HG03442 (cell line): Measurements from ENCODE around the gene SLC4A3.

Experiments
- ATAC-seq: cut with Tn5 transposase; IDR thresholded peaks from one replicate; pipeline ENCODE4 v1.9.1; 2021; ENCODE audit warnings: mild to moderate bottlenecking, moderate library complexity; ENCODE audit not compliant: unreplicated experiment

Gene SLC4A3, protein sequence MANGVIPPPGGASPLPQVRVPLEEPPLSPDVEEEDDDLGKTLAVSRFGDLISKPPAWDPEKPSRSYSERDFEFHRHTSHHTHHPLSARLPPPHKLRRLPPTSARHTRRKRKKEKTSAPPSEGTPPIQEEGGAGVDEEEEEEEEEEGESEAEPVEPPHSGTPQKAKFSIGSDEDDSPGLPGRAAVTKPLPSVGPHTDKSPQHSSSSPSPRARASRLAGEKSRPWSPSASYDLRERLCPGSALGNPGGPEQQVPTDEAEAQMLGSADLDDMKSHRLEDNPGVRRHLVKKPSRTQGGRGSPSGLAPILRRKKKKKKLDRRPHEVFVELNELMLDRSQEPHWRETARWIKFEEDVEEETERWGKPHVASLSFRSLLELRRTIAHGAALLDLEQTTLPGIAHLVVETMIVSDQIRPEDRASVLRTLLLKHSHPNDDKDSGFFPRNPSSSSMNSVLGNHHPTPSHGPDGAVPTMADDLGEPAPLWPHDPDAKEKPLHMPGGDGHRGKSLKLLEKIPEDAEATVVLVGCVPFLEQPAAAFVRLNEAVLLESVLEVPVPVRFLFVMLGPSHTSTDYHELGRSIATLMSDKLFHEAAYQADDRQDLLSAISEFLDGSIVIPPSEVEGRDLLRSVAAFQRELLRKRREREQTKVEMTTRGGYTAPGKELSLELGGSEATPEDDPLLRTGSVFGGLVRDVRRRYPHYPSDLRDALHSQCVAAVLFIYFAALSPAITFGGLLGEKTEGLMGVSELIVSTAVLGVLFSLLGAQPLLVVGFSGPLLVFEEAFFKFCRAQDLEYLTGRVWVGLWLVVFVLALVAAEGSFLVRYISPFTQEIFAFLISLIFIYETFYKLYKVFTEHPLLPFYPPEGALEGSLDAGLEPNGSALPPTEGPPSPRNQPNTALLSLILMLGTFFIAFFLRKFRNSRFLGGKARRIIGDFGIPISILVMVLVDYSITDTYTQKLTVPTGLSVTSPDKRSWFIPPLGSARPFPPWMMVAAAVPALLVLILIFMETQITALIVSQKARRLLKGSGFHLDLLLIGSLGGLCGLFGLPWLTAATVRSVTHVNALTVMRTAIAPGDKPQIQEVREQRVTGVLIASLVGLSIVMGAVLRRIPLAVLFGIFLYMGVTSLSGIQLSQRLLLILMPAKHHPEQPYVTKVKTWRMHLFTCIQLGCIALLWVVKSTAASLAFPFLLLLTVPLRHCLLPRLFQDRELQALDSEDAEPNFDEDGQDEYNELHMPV

DNA sequence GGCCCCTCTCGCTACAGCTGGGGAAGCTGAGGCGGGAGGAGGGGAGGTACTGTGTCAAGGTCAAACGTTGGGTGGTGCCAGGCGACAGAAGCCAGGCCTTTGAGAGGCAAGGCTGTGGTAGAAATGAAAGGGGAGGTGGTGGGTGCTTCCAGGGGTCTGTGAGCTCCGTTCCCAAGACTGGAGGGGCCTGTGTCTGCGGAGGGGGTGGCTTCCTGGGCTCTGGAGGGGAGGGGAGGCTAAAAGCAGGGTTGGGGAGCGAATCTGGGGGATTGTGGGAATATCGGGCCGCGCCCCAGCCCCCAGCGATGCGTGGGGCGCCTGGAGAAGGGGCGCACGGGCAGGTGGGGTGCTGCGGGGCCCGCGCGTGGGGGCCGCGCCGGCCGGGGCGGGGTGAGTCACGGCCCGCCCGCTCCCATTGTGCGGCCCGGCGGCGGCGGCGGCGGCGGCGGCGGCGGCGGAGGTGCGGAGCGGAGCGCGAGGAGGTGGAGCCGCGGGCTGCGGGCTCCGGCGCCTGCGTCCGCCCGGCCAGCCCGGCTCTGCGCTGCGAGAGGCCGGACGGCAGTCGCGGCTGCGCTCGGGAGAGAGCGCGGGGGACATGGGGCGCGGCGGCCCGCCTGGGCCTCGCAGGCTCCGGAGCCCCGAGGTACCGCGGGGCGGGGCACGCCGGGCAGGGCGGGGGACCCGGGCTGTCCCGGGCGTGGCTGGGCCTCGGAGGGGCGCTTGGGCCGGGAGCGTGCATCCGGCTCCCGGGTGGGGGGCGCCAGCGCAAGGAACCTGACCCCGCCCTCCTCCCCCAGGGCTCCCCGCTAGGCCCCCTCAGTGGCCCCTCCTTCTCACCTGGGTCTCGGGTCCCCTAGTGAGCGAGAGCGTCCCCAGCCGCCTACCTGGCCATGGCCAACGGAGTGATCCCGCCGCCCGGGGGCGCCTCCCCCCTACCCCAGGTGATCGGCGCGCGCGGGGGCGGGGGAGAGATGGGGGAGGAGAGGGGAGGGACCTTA, at the start of gene SLC4A3:
Gene SLC4A3, plus strand, starts transcription at position 528 of the 998 bp plus-strand sequence. Its CDS starts 363 bp downstream, at position 891.
- ATAC-seq = no peak

DNA sequence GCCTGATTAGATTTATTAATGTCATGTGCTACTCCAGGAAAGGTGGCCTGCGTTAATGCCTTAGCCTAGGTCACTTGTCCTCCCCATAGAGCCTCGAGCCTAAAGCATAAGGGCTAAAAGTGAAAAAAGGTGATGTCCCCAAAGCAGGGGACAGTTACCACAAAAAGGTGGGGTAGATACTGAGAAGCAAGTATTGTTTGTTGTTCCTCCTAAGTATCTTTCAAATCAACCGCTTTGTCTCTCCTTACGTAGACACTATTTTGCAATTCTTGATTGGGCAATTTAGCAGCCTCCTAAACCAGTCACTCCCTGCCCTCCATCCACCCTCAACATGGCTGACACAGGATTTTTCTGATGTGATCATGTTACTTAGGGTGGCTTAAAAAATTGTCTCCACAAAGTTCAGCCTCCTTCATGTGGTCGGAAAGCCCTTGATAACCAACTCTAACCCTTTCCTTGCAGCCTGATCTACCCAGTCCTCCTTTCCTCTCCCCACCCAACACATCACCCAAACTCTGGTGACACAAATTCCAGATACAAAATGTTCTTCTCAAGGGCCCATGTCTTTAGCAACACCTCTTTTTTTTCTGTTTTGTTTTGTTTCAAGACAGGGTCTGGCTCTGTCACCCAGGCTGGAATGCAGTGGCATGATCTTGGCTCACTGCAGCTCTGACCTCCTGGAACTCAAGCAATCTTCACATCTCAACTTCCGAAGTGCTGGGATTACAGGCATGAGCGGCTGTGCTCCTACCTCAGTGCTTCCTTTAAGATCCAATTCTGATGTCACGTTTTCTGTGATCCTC, 48.4 kb upstream of the SLC4A3 start:
- ATAC-seq = no peak

DNA sequence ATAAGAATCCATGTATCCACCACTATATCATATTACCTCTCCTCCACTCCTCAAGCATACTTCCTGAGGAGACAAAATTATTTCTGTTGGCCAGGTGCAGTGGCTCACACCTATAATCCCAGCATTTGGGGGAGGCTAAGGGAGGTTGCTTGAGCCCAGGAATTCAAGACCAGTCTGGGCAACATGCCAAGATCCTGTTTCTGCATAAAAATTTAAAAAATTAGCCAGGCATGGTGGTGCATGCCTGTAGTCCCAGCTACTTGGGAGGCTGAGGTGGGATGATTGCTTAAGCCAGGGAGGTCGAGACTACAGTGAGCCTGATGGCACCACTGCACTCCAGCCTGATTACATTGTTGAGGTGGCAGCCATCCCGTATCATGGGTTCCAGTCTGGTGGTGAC, 46.1 kb upstream of the SLC4A3 start:
- ATAC-seq = no peak

DNA sequence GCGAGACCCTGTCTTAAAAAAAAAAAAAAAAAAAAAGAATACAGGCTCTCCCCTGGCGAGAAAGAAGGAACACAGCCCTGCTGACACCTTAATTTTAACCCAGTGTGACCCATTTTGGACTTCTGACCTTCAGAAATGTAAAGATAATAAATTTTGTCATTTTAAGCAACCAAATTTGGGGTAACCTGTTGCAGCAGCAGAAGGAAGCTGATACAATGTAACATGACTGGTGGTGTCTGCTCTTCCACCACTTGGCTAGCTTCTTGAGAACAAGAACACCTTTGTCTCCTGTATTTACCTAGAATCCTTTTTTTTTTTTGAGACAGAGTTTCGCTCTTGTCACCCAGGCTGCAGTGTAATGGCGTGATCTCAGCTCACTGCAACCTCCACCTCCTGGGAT, 36.3 kb upstream of the SLC4A3 start:
- ATAC-seq = no peak

DNA sequence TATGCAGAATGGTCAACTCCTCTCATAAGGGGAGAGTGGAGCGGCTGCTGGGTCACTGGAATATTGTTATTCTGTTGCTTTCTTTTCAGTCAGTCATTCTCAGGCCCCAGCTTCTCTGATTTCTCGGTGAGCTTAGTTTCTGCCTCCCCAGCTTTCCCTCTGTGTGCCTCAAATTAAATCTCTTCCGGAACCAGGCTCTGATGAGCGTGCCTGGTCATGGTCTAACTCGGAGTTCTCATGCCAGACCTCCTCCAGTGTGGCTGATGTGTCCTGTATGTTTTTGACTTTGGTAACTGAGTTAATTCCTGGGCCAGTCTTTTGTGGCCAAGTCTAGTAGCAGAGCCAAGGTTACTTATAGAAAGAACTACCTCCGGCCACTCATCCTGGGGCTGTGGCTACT, 34.7 kb upstream of the SLC4A3 start:
- no peak for ATAC-seq

DNA sequence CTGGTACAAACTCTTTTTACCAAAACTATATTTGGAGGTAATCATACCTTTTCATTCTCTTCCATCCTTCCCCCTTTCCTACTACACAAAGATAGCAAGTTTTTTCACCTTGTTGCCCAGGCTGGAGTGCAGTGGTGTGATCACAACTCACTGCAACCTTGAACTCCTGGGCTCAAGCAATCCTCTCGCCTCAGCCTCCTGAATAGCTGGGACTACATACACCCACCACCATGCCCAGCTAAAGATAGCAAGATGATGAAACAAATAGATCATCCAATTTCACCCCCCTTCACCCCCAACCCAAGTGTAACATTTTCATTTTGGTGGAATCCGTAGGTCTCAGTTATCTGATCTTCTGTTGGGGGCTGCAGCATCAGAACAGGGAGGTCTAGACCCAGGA, 34.3 kb upstream of the SLC4A3 start:
- ATAC-seq = no peak

DNA sequence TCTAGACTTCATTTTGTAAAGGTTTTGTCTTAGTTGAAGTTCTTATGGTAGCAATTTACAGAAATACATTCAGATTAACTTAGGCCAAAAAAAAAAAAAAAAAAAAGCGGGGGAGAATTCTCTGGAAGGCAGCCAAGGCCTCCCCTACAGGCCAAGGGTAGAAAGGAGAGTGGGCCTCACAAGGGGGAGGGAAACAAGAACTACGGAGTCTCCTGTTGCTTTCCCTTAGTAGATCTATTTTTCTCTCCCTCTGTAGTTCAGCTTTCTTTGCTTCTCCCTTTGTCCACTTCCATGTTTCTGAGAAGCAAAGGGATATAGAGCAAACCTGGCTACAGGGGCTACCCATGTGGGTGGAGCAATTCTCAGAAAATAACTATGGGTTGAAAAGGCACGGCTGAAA, 32.2 kb upstream of the SLC4A3 start:
- ATAC-seq = no peak

DNA sequence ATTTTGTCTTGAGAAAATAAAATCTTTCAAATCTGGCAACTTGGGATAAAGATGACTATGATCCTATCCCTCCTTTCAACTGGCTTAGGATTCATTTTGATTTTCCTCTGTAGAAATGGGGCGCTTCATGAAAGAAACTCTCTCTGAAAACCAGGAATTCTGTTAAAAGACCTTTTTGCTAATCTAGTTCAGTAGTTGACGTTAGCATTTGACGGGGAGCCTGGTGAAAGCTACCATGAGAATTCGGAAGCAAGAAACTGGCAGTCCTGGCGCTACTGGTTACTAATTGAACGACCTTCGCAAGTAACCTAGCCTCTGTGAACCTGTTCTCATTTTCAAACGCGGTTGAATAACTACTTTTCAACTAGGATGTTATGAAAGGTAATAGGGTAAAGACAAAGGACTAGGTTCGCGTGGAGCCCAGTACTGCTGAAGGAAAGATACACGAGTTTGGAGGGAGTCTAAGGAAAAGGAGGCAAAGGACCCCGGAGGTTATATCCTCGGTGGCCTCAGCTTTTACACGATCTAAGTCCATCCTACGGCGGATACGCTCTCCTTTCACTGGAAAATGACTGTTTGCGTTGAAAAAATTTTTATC, 30.4 kb upstream of the SLC4A3 start:
- ATAC-seq = peak; percentile 1

DNA sequence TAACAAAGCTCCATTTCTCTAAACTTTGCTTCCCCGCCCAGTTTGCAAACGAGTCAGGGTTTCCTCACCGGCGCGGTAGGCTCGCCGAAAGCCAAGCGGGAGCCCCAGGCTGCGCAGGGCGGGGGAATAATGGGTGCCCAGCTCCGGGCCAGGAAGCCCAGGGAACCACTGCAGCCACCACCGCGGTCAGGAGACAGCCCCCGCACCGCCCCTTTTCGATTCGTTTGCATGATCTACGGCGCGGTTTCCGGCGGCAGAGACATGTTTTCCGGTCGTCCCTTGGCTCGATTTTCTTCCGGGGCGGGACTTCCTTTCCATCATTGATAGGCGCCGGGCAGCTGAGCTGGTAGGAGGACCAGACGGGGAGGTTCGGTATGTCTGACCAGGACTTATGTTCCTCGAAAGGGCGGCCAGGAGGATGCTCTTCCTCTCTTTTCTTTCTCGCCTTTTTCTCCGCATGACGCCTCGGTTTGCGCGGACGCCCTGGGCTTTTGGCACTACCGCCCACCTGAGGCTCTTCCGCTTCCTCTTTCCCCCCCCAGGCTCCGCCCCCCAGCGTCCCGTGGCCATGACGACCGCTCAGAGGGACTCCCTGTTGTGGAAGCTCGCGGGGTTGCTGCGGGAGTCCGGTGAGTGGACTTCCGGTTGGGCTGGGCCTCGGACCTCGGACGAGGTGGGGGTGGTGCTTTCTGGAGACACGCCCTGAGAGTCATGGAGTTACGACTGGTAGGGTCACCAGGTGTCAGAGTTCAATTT, 29.7 kb upstream of the SLC4A3 start, which contains the start of gene STK11IP:
Gene STK11IP, plus strand, starts transcription at position 306 of the 756 bp plus-strand sequence. Its CDS starts 263 bp downstream, at position 569.
- peak; percentile 92 for ATAC-seq

DNA sequence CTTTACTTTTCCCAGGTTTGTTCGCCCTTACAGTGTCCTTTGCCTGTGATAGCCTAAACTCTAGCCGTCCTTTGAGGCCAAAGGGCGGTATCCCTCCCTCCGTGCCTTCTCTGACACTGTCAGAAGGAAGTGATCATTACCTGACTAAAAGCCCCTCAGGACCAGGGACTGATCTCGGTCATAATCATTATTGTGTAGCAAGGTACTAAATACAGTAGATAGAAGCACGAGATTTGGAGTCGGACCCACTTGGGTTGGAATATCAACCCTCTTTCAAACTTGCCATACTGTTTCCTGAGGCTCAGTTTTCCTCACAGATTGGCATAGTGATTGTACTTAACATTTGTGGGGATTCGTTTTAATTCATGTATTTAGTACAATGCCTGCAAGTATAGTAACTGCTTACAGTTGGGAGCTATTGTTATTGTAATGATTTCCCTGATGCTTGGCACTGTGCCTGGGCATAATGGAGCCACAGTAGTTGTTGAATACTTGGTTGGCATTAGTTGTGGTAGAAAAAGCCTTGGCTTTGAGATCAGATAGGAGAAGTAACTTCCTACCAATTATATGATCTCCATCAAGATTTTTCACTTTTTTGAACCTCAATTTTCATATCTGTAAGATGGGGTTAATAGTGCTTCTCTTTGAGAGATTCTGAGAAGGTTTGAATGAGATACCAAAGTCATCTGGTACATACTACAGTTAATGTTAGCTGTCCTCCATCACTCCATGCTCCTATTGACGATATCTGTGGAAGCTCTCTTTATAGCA, 28.9 kb upstream of the SLC4A3 start:
- no peak for ATAC-seq

DNA sequence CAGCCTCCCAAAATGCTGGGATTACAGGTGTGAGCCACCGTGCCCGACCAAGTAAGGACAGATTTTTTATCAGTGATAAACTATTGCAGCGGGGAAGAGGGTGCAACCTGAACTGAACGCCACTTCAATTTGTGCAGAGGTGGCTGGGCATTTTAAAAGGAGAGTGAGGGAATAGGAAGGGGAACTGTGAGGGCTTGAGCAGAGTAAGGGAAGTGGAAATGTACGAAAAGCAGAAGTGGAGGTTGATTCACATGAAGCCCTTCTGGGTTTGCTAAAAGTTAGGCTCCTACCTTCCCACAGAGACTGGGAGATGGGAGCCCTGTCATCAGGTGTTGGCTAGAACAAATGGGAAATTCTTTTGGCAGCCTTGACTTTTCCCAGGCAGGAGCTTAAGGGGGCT, 23.7 kb upstream of the SLC4A3 start:
- no peak for ATAC-seq

DNA sequence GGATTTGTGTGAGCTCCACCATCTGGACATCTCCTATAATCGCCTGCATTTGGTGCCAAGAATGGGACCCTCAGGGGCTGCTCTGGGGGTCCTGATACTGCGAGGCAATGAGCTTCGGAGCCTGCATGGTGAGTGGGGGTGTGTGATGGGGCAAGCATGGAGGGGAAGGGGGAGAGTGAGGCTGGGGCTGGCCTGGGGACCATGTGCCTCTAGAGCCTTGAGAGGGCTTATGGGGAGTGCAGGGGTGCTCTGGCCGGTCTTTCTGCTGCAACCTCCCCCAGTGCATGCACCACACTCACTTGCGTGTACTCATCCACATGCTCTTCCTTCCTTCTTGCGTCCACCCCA, 21.8 kb upstream of the SLC4A3 start:
- ATAC-seq = no peak

DNA sequence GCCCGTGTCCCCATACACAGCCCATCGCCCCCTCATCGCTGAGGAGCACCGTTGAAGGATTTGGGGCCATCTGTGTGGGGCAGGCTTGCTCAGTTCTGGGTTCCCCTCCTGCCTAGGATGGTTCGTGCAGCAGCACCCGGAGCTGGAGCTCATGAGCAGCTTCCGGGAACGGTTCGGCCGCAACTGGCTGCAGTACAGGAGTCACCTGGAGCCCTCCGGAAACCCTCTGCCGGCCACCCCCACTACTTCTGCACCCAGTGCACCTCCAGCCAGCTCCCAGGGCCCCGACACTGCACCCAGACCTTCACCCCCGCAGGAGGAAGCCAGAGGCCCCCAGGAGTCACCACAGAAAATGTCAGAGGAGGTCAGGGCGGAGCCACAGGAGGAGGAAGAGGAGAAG, 19.5 kb upstream of the SLC4A3 start:
- ATAC-seq = no peak

DNA sequence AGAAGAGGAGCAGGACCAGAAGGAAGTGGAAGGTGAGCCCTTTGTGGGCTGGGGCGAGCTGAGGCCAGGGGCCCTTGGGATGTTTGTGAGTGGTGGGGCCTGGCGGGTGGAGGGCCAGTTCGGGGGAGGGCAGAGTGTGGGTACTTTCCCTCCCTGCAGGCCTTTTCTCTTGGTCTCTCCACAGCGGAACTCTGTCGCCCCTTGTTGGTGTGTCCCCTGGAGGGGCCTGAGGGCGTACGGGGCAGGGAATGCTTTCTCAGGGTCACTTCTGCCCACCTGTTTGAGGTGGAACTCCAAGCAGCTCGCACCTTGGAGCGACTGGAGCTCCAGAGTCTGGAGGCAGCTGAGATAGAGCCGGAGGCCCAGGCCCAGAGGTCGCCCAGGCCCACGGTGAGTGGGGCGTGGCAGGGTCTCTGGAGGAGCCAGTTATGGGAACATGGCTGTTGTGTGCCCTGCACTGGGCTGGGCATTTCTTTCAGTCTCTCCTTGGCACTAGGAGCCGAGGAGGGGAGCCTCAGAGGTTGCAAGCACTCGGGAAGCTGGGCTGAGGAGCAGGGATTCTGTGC, 18.9 kb upstream of the SLC4A3 start:
- no peak for ATAC-seq

DNA sequence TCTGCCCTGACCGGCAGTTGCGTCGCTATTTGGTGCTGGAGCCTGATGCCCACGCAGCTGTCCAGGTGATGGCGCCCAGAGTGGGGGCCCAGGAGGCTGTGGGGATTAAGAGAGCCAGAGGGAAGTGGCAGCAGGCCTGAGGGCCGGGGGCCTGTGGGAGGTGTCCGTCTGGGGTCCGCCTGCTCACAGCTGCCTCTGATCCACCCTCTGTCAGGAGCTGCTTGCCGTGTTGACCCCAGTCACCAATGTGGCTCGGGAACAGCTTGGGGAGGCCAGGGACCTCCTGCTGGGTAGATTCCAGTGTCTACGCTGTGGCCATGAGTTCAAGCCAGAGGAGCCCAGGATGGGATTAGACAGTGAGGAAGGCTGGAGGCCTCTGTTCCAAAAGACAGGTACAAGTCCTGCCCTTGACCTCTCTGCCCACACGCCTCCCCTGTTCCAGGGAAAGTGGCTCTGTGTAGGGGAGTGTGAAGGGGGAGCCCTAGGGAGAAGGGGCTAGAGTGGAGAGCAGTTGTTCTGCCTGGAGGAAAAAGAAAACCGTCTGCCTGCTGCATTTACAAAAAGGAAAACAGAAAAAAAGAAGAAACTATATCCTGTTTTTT, 18.2 kb upstream of the SLC4A3 start:
- ATAC-seq = no peak

DNA sequence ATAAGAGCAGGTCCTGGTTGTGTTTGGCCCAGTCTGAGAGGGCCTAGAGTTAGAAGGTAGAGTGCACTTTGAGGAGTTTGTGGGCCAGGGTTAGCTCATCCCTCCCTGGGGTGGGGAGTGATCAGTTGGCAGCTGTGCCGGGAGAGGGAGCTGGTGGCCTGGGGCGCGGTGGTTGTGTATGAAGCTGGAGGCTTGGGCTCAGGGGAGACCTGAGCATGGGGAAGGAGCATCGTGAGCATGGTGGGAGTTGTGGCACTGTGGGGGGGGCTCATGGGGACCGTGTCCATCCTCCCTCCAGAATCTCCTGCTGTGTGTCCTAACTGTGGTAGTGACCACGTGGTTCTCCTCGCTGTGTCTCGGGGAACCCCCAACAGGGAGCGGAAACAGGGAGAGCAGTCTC, 16.1 kb upstream of the SLC4A3 start:
- no peak for ATAC-seq
